Neural cell (in vitro differentiated cells): ENCODE measurements around the gene FARP2.

ENCODE experiments used
- EZH2 ChIP-seq: fragments of 200-600, 300-800 bp; shearing (Covaris generic), sonication (generic); IDR thresholded peaks from 2 replicates; pipeline ENCODE4 v1.6.1; 2014; ENCODE audit warnings: antibody characterized with exemption, low read length, borderline replicate concordance, mild to moderate bottlenecking; ENCODE audit not compliant: insufficient read depth, poor library complexity, severe bottlenecking
- MXI1 ChIP-seq: fragments of 450-650 bp; conservative IDR thresholded peaks from 2 replicates; pipeline ENCODE4 v1.6.1; 2014; ENCODE audit warnings: antibody characterized with exemption, mild to moderate bottlenecking; ENCODE audit not compliant: poor library complexity, severe bottlenecking
- POLR2AphosphoS5 ChIP-seq: IDR thresholded peaks from 2 replicates; pipeline ENCODE4 v1.6.1; 2012
- REST ChIP-seq: IDR thresholded peaks from 2 replicates; pipeline ENCODE4 v1.6.1; 2012; ENCODE audit warnings: borderline replicate concordance
- TF ChIP-seq, protein P1 (sequence below): fragments of 450-650 bp; IDR thresholded peaks from 2 replicates; pipeline ENCODE4 v1.5.1; 2014; ENCODE audit warnings: antibody characterized with exemption, mild to moderate bottlenecking, moderate library complexity; ENCODE audit not compliant: poor library complexity, severe bottlenecking

- TF ChIP-seq EZH2 (no peak), MXI1 (no peak), POLR2AphosphoS5 (no peak), REST (no peak)
- TF ChIP-seq, protein P1, sequence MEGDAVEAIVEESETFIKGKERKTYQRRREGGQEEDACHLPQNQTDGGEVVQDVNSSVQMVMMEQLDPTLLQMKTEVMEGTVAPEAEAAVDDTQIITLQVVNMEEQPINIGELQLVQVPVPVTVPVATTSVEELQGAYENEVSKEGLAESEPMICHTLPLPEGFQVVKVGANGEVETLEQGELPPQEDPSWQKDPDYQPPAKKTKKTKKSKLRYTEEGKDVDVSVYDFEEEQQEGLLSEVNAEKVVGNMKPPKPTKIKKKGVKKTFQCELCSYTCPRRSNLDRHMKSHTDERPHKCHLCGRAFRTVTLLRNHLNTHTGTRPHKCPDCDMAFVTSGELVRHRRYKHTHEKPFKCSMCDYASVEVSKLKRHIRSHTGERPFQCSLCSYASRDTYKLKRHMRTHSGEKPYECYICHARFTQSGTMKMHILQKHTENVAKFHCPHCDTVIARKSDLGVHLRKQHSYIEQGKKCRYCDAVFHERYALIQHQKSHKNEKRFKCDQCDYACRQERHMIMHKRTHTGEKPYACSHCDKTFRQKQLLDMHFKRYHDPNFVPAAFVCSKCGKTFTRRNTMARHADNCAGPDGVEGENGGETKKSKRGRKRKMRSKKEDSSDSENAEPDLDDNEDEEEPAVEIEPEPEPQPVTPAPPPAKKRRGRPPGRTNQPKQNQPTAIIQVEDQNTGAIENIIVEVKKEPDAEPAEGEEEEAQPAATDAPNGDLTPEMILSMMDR: no peak
These were observed 65.2 kb downstream of the FARP2 start for GRCh38 chr2:241421330-241421729.
